Osteocyte (in vitro differentiated cells): Measurements from ENCODE around the gene DUSP22. TPM values are rescaled to one million over a fixed set of nuclear protein-coding genes. Genes with fewer than 3 reads are reported as not detected.

Source experiments
- DNase-seq: peaks from one replicate; pipeline ENCODE4 v3.0.0; 2021; ENCODE audit warnings: mixed read lengths; ENCODE audit not compliant: unreplicated experiment; ENCODE audit errors: extremely low spot score
- H3K27ac Mint-ChIP-seq: one replicate; pipeline ENCODE4 v1.8.0; 2021; ENCODE audit warnings: mild to moderate bottlenecking, mixed read lengths; ENCODE audit not compliant: unreplicated experiment
- H3K27me3 Mint-ChIP-seq: one replicate; pipeline ENCODE4 v1.8.0; 2021; ENCODE audit warnings: mixed read lengths; ENCODE audit not compliant: unreplicated experiment
- H3K36me3 Mint-ChIP-seq: one replicate; pipeline ENCODE4 v1.8.0; 2021; ENCODE audit warnings: mixed read lengths; ENCODE audit not compliant: unreplicated experiment
- H3K4me1 Mint-ChIP-seq: one replicate; pipeline ENCODE4 v1.8.0; 2021; ENCODE audit warnings: mixed read lengths; ENCODE audit not compliant: unreplicated experiment
- H3K4me3 Mint-ChIP-seq: one replicate; pipeline ENCODE4 v1.8.0; 2021; ENCODE audit warnings: mild to moderate bottlenecking, moderate library complexity, mixed read lengths; ENCODE audit not compliant: unreplicated experiment
- H3K9me3 Mint-ChIP-seq: one replicate; pipeline ENCODE4 v1.8.0; 2021; ENCODE audit warnings: mixed read lengths; ENCODE audit not compliant: unreplicated experiment
- total RNA-seq: library from RNA; stranded (reverse); gene quantifications from 2 replicates; pipeline ENCODE4 v1.2.1, GENCODE V29; 2021
- TF ChIP-seq, protein P1 (sequence below): fragments of 200-600 bp; sonication (generic); IDR thresholded peaks from 2 replicates; pipeline ENCODE4 v1.5.0; 2021; ENCODE audit warnings: antibody characterized with exemption, mild to moderate bottlenecking, moderate library complexity

Gene DUSP22
- total RNA-seq, 1 donor from 2014 or later, result 27.4 TPM

GRCh38 chr6:328136-328670 is 35.9 kb downstream of the DUSP22 start:
- Mint-ChIP-seq H3K36me3 (no peaks in the 10 kb centered on the region), H3K9me3 (no peaks in the 10 kb centered on the region), H3K4me3 (no peak overlapping the region), H3K27me3 (no peaks in the 10 kb centered on the region), H3K27ac (no peak overlapping the region), H3K4me1 (no peaks in the 10 kb centered on the region)
- no peak for DNase-seq
- TF ChIP-seq, protein P1, sequence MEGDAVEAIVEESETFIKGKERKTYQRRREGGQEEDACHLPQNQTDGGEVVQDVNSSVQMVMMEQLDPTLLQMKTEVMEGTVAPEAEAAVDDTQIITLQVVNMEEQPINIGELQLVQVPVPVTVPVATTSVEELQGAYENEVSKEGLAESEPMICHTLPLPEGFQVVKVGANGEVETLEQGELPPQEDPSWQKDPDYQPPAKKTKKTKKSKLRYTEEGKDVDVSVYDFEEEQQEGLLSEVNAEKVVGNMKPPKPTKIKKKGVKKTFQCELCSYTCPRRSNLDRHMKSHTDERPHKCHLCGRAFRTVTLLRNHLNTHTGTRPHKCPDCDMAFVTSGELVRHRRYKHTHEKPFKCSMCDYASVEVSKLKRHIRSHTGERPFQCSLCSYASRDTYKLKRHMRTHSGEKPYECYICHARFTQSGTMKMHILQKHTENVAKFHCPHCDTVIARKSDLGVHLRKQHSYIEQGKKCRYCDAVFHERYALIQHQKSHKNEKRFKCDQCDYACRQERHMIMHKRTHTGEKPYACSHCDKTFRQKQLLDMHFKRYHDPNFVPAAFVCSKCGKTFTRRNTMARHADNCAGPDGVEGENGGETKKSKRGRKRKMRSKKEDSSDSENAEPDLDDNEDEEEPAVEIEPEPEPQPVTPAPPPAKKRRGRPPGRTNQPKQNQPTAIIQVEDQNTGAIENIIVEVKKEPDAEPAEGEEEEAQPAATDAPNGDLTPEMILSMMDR, result no peak

DNA sequence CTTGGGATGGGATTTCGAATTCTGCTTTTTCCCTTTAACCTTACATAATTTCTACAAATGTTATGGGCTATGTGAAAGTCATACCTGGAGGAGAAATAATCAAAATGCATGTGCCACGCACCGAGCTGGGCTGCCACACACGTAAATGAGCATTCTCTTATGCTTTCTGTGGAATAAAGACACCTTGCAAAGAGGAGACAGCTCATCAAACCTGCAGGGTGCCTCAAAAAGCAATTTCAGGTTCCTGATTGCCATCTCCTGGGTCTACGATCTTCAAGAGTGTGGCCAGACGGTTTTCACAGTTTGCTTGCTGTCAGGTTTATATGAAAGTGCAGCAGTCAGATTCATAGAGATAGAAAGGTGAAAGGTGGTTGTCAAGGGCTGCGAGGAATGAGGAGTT is 36.6 kb downstream of the DUSP22 start:
- Mint-ChIP-seq H3K36me3 (no peaks in the 10 kb centered on the region), H3K27me3 (no peaks in the 10 kb centered on the region), H3K27ac (no peak overlapping the region), H3K4me1 (no peaks in the 10 kb centered on the region), H3K4me3 (no peak overlapping the region), H3K9me3 (no peaks in the 10 kb centered on the region)
- TF ChIP-seq, protein P1, result no peak
- no peak for DNase-seq

DNA sequence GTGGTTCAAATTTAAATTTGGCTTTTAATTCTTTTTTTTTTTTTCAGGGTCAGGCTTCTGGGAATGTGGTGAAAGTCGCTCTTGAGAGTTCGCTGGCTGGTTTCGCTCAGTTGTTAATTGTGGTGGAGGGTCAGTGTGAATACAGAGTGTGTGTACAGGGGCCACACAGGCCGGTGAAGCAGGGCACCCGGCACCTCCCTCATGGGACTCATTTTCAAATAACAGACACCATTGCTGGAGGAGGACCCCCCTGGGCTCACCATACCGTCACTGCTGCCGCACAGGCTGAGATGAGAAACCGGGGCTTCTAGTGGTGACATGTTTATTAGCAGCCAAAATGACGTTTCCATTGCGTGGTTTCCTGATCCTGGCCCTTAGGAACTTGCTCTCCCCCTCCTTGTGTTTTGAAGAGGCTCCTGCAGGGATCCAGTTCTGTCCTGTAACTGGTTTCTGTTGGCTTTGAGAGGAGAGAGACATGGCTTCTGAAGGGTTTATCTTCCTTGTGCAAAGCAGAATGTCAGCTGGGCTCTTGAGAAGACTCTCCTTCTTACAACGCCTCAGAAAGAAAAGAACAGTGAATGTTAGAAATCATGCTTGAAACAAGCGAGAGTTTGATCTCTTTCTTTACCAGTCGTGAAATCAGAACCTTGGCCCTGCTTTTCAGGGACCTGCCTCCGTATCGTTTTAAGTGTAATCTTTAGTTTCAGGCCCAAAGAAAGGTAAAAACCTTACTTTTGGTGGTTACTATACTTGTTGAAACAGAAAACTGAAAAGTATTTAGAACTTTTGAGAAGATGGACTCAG is 37.8 kb downstream of the DUSP22 start:
- Mint-ChIP-seq H3K4me3 (no peak overlapping the region), H3K27me3 (no peaks in the 10 kb centered on the region), H3K4me1 (no peaks in the 10 kb centered on the region), H3K36me3 (no peaks in the 10 kb centered on the region), H3K9me3 (no peaks in the 10 kb centered on the region), H3K27ac (no peak overlapping the region)
- TF ChIP-seq, protein P1, result no peak
- DNase-seq, result no peak

- no peak overlapping the region for H3K4me3 Mint-ChIP-seq
- TF ChIP-seq, protein P1, result no peak
- no peak overlapping the region for H3K27ac Mint-ChIP-seq
- DNase-seq, result no peak
- no peaks in the 10 kb centered on the region for H3K4me1 Mint-ChIP-seq
- no peaks in the 10 kb centered on the region for H3K9me3 Mint-ChIP-seq
- no peaks in the 10 kb centered on the region for H3K27me3 Mint-ChIP-seq
- H3K36me3 Mint-ChIP-seq, result no peaks in the 10 kb centered on the region
Observed at GRCh38 chr6:330948-331347, 38.7 kb downstream of the DUSP22 start.
